HEK293T (cell line): ENCODE measurements around the gene FAM53B.

Source experiments
- CTCF ChIA-PET: fragments of 350-600 bp; formaldehyde crosslinking; extraction: SDS; loops from one replicate; lab custom pipeline; 2021; ENCODE audit warnings: antibody characterized with exemption, inconsistent platforms; lab: Yijun Ruan, JAX
- POLR2A ChIA-PET: fragments of 350-600 bp; formaldehyde crosslinking; extraction: SDS; loops from one replicate; lab custom pipeline; 2020; ENCODE audit warnings: antibody characterized with exemption, inconsistent platforms; lab: Yijun Ruan, JAX
- DNase-seq: peaks from one replicate; pipeline ENCODE4 v3.0.0; 2012; ENCODE audit warnings: mixed read lengths; ENCODE audit errors: extremely low spot score
- ARNT ChIP-seq: fragments of 450-650 bp; IDR thresholded peaks from 2 replicates; pipeline ENCODE4 v1.6.1; 2017; ENCODE audit warnings: mild to moderate bottlenecking
- BHLHE40 ChIP-seq: fragments of 450-650 bp; IDR thresholded peaks from 2 replicates; pipeline ENCODE4 v1.6.1; 2016; ENCODE audit warnings: mild to moderate bottlenecking, moderate library complexity, borderline replicate concordance
- CTBP1 ChIP-seq: fragments of 450-650 bp; IDR thresholded peaks from 2 replicates; pipeline ENCODE4 v1.6.1; 2016; ENCODE audit warnings: borderline replicate concordance
- ELF4 ChIP-seq: fragments of 450-650 bp; IDR thresholded peaks from 2 replicates; pipeline ENCODE4 v1.6.1; 2017; ENCODE audit warnings: antibody characterized with exemption
- FOXA1 ChIP-seq: fragments of 450-650 bp; IDR thresholded peaks from 2 replicates; pipeline ENCODE4 v1.6.1; 2016; ENCODE audit warnings: mild to moderate bottlenecking
- FOXK2 ChIP-seq: fragments of 450-650 bp; IDR thresholded peaks from 2 replicates; pipeline ENCODE4 v1.6.1; 2016; ENCODE audit warnings: mild to moderate bottlenecking
- FOXM1 ChIP-seq: fragments of 450-650 bp; IDR thresholded peaks from 2 replicates; pipeline ENCODE4 v1.6.1; 2017; ENCODE audit warnings: mild to moderate bottlenecking, borderline replicate concordance
- HDGF ChIP-seq: fragments of 450-650 bp; IDR thresholded peaks from 2 replicates; pipeline ENCODE4 v1.6.1; 2017; ENCODE audit warnings: antibody characterized with exemption, borderline replicate concordance
- L3MBTL2 ChIP-seq: fragments of 450-650 bp; conservative IDR thresholded peaks from 2 replicates; pipeline ENCODE4 v1.6.1; 2016; ENCODE audit warnings: mild to moderate bottlenecking
- LEF1 ChIP-seq: fragments of 450-650 bp; IDR thresholded peaks from 2 replicates; pipeline ENCODE4 v1.6.1; 2017; ENCODE audit warnings: mild to moderate bottlenecking, borderline replicate concordance
- NFRKB ChIP-seq: fragments of 450-650 bp; IDR thresholded peaks from 2 replicates; pipeline ENCODE4 v1.6.1; 2016; ENCODE audit warnings: mild to moderate bottlenecking, moderate library complexity
- SP1 ChIP-seq: fragments of 450-650 bp; IDR thresholded peaks from 2 replicates; pipeline ENCODE4 v1.6.1; 2017
- SUZ12 ChIP-seq: fragments of 450-650 bp; IDR thresholded peaks from 2 replicates; pipeline ENCODE4 v1.6.1; 2016; ENCODE audit warnings: mild to moderate bottlenecking
- TARDBP ChIP-seq: fragments of 450-650 bp; IDR thresholded peaks from 2 replicates; pipeline ENCODE4 v1.6.1; 2016
- ZNF384 ChIP-seq: fragments of 450-650 bp; IDR thresholded peaks from 2 replicates; pipeline ENCODE4 v1.6.1; 2016
- TF ChIP-seq, protein P1 (sequence below): fragments of 450-650 bp; IDR thresholded peaks from 2 replicates; pipeline ENCODE4 v1.6.1; 2016

FAM53B gene

DNA sequence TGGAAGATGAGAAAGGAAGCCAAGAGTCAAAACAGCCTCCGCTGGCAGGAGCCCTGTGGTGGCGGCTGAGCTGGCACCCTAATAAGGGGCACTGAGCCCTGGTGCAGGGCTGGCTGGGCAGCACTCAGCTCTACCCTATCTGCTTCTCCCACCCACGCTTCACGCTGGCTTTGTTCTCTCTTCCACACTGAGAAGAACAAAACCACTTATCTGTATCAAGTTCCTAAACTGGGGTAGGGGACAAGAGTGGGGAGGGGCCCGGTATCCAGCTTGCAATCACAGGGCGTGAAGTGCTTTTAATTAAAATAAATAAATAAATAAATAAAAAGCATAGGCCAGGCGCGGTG is 52.1 kb downstream of the FAM53B start:
- TF ChIP-seq TARDBP (no peak), CTBP1 (no peak), HDGF (no peak), FOXM1 (no peak), SUZ12 (no peak), FOXA1 (no peak)
- TF ChIP-seq, protein P1, sequence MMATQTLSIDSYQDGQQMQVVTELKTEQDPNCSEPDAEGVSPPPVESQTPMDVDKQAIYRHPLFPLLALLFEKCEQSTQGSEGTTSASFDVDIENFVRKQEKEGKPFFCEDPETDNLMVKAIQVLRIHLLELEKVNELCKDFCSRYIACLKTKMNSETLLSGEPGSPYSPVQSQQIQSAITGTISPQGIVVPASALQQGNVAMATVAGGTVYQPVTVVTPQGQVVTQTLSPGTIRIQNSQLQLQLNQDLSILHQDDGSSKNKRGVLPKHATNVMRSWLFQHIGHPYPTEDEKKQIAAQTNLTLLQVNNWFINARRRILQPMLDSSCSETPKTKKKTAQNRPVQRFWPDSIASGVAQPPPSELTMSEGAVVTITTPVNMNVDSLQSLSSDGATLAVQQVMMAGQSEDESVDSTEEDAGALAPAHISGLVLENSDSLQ: no peak
- no peak for DNase-seq
- ChIA-PET POLR2A (no interaction called here), CTCF (no interaction called here)

DNA sequence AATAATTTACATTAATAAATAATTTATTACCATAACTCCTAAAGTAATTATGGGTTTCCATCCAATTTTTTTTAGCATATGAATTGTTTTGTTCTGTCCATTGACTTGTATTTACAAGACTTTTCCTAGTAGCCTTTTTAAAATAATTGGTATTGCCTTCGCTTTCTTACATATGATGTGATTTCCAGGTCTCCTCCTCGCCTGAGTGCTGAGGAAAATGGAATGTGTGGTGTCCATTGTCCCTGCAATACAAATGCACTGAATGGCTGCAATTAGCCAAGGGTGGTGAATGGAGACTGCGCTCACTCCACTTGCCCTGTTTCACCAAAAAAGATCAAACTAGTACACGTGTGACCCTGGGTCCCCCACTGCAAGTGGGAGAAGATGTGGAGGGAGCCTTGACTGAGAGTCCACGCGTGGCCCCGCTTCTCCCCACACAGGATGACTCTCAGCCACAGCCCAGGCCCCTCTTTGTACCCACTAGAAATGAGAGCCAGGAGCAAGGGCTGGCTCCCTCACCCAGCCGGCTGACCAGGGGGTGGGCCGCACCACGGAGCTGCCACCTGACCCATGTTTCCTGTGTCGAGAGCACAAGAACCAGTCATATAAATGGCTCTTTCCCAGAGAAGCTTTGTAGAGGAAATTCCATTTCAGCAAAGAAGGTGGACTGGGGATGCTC is 52.6 kb downstream of the FAM53B start:
- POLR2A ChIA-PET: no interaction called here
- no peak for DNase-seq
- CTCF ChIA-PET: no interaction called here
- TF ChIP-seq SP1: no peak
- TF ChIP-seq FOXA1: no peak
- TF ChIP-seq BHLHE40: no peak
- no peak for TF ChIP-seq FOXM1
- TF ChIP-seq, protein P1: no peak
- no peak for TF ChIP-seq NFRKB
- TF ChIP-seq ELF4: no peak
- TF ChIP-seq FOXK2: no peak
- TF ChIP-seq CTBP1: no peak
- no peak for TF ChIP-seq LEF1
- TF ChIP-seq SUZ12: no peak
- TF ChIP-seq L3MBTL2: no peak
- no peak for TF ChIP-seq ZNF384
- no peak for TF ChIP-seq ARNT
- no peak for TF ChIP-seq TARDBP
- no peak for TF ChIP-seq HDGF

DNA sequence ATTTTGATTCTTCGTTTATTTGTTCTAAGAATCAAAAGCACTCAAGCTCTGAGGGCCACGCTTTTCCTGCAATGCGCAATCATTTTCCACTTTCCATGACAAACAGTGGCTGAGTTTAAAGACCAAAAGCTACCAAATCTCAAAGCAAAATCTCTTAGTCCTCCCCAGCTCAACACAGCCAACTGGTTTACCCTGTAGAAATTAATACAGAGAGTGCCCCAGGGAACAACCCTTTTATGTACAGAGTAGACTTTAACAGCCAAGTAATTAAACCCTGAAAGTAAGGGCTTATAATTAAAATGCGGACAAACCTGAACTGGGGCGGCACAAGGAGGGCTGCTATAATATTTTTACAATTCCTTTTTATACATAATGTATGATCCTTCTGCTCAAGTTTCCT is 53.2 kb downstream of the FAM53B start:
- CTCF ChIA-PET: no interaction called here
- POLR2A ChIA-PET: interaction anchor here (0.5 kb wide), 1 partner anchor 597 kb away, joined by 4 read pairs; the partner anchor contains the start of gene CHST15
- TF ChIP-seq LEF1 (no peak), ZNF384 (no peak), HDGF (no peak), SUZ12 (no peak), FOXA1 (no peak), ELF4 (no peak), TARDBP (no peak), SP1 (no peak), FOXM1 (no peak), FOXK2 (no peak), ARNT (no peak), CTBP1 (no peak)
- no peak for DNase-seq

DNA sequence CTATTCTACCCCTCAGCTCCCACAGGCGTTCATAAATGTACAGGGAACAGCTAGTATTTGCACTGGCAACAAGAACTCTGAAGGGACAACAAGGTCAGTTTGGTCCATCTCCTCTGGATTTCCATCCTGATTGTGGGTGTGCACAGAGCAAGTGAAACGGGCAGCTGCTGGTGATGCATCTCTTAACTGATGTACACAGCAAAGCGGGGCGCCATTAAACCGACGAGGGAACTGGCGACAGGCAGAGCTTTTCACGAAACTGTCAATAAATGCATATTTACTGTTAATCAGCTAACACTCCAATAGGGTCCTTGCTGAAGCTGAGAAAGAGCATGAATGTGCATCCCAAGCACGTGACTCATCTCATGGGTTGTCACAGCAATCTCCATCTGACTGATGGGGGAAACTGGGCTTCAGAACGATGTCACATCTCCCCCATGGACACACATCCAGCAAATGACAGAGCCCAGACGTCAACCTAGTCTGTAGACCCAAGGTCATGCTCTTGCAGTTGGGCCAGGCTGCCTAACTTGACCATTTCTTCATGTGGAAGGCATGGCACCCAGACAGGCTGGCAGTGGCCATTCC is 54.2 kb downstream of the FAM53B start:
- TF ChIP-seq, protein P1: no peak
- TF ChIP-seq HDGF (no peak), L3MBTL2 (no peak), FOXK2 (no peak), BHLHE40 (no peak), ZNF384 (no peak), SUZ12 (no peak)
- ChIA-PET POLR2A (no interaction called here), CTCF (interaction anchor here (1.1 kb wide), 1 partner anchor 18 kb away, joined by 4 read pairs; no protein-coding TSS in a partner anchor)
- no peak for DNase-seq

DNA sequence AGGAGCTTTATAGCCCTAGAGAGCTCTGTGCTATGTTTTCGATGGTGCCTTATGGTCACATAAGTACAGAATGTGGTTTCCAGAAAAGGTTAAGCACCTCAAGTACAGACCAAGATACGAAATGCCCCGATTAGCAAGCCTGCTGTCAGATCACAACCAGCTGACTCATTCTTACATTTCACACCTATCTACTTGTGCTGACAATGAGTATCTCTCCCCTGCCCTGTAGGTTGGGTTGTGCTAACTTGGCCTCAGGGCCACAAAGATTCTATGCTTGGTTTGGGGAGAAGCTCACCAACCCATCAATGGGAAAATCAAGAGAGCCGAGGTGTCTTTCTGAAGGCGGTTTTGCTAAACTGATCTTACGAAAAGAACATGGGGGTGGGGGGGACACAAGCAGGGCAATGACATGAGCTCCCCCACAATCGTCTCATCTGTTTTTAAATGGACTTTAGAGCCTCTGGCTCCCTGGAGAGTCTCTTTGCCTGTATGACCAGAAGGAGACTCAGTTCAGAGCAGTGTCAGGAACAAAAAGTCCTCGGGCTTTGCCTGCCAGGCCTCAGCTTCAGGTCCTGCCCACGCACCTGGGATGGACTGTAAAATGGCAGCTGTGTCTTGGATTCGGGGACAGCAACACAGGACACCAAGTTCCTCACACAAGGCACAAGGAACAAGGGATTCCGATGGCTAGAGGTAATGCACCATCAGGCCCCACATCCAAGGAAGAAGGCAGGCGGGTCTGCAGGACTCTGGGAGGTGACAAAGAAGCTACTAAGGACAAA is 55.1 kb downstream of the FAM53B start:
- TF ChIP-seq FOXK2: no peak
- CTCF ChIA-PET: interaction anchor here (1.1 kb wide), 1 partner anchor 17 kb away, joined by 4 read pairs; no protein-coding TSS in a partner anchor
- POLR2A ChIA-PET: no interaction called here

DNA sequence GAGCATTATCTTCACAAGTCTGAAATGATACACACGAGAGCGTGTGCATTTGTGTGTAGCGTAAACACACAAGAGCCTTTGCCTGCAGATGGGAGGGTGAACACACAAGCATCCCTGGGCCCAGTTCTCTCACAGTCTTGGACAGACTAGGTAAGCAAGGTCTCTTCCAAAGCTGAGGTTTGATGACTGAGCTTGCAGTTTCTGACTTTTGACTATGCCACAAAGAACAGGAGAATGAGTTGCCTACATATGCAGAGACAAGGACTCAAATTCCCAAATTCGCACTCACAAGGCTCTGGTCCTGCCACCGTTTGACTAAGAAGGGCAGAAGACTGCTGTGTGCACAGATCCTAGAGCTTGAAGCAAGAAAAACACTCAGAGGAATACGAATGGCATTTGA is 55.8 kb downstream of the FAM53B start:
- TF ChIP-seq CTBP1: no peak
- no peak for TF ChIP-seq LEF1
- no peak for TF ChIP-seq ZNF384
- TF ChIP-seq FOXM1: no peak
- TF ChIP-seq NFRKB: no peak
- no peak for TF ChIP-seq TARDBP
- no peak for TF ChIP-seq HDGF
- CTCF ChIA-PET: no interaction called here

More for the DNA sequence above, 55.1 kb downstream of the FAM53B start:
- no peak for DNase-seq

More for the DNA sequence above, 55.8 kb downstream of the FAM53B start:
- POLR2A ChIA-PET: no interaction called here
- no peak for DNase-seq
